Loucy (cell line): ENCODE results near the gene KIF1C.

Source experiments
- H2AFZ ChIP-seq: fragments of 200-600 bp; sonication (generic); 2 replicates; pipeline ENCODE4 v1.6.0; 2016; ENCODE audit warnings: antibody characterized with exemption, mild to moderate bottlenecking, low read length, moderate library complexity
- H3F3A ChIP-seq: fragments of 200-600 bp; 2 replicates; pipeline ENCODE4 v1.6.0; 2016; ENCODE audit warnings: antibody characterized with exemption, low read depth, mild to moderate bottlenecking
- H3K27me3 ChIP-seq: fragments of 200-600 bp; sonication (generic); 2 replicates; pipeline ENCODE4 v1.6.1; 2014; ENCODE audit warnings: low read length, mild to moderate bottlenecking; ENCODE audit not compliant: insufficient read depth, poor library complexity, severe bottlenecking
- H3K36me3 ChIP-seq: fragments of 200-600 bp; sonication (generic); 2 replicates; pipeline ENCODE4 v1.6.1; 2016; ENCODE audit warnings: low read length; ENCODE audit not compliant: insufficient read depth
- H3K4me1 ChIP-seq: fragments of 200-600 bp; sonication (generic); 2 replicates; pipeline ENCODE4 v1.5.1; 2014; ENCODE audit warnings: low read length, mild to moderate bottlenecking; ENCODE audit not compliant: insufficient read depth, poor library complexity, severe bottlenecking
- H3K4me2 ChIP-seq: fragments of 200-600 bp; sonication (generic); 2 replicates; pipeline ENCODE4 v1.6.0; 2014; ENCODE audit warnings: antibody characterized with exemption, low read length, low read depth, mild to moderate bottlenecking; ENCODE audit not compliant: poor library complexity, severe bottlenecking
- H3K4me3 ChIP-seq: fragments of 200-600 bp; sonication (generic); 2 replicates; pipeline ENCODE4 v1.5.1; 2014; ENCODE audit warnings: low read length, mild to moderate bottlenecking, mixed read lengths; ENCODE audit not compliant: poor library complexity, severe bottlenecking
- H3K79me2 ChIP-seq: fragments of 200-600 bp; sonication (generic); 2 replicates; pipeline ENCODE4 v1.6.1; 2014; ENCODE audit warnings: low read length; ENCODE audit not compliant: insufficient read depth
- H3K9ac ChIP-seq: fragments of 200-600 bp; sonication (generic); 2 replicates; pipeline ENCODE4 v1.6.0; 2014; ENCODE audit warnings: mild to moderate bottlenecking, low read depth, low read length, moderate library complexity; ENCODE audit not compliant: poor library complexity, severe bottlenecking
- H3K9me2 ChIP-seq: fragments of 200-600 bp; sonication (generic); replicated peaks from 2 replicates; pipeline ENCODE4 v1.6.1; 2016; ENCODE audit warnings: low read depth, low read length, mixed read lengths
- H3K9me3 ChIP-seq: fragments of 200-600 bp; sonication (generic); 2 replicates; pipeline ENCODE4 v1.6.1; 2014; ENCODE audit warnings: mild to moderate bottlenecking, antibody characterized with exemption, low read length, low read depth; ENCODE audit not compliant: insufficient read depth
- H4K20me1 ChIP-seq: fragments of 200-600 bp; sonication (generic); 2 replicates; pipeline ENCODE4 v1.6.0; 2014; ENCODE audit warnings: antibody characterized with exemption, low read length, mild to moderate bottlenecking; ENCODE audit not compliant: insufficient read depth, poor library complexity, severe bottlenecking
- CTCF ChIP-seq: fragments of 200-600 bp; sonication (generic); conservative IDR thresholded peaks from 2 replicates; pipeline ENCODE4 v1.5.1; 2014; ENCODE audit warnings: mild to moderate bottlenecking, antibody characterized with exemption, low read length
- EZH2phosphoT487 ChIP-seq: fragments of 200-600 bp; IDR thresholded peaks from 2 replicates; pipeline ENCODE4 v1.6.1; 2018; ENCODE audit warnings: antibody characterized with exemption, mild to moderate bottlenecking, moderate library complexity, borderline replicate concordance

The KIF1C gene

GRCh38 chr17:4999430-5000093 is 1.8 kb downstream of the KIF1C start:
- no peaks in the 10 kb centered on the region for H3K9me2 ChIP-seq
- peaks cover 13% of the 10 kb centered on the region; the same call in 1 of the 2 replicates for H3K36me3 ChIP-seq
- no peaks in the 10 kb centered on the region for H4K20me1 ChIP-seq
- H3K79me2 ChIP-seq = peaks cover 22% of the 10 kb centered on the region; the same call in 1 of the 2 replicates
- H3K4me3 ChIP-seq = peak overlapping the region; percentile 88
- H3K9ac ChIP-seq = peak overlapping the region; percentile 69
- H3K9me3 ChIP-seq = no peaks in the 10 kb centered on the region
- peak overlapping the region; percentile 83 for H3K4me2 ChIP-seq
- TF ChIP-seq CTCF (no peak), EZH2phosphoT487 (no peak)
- H3K27me3 ChIP-seq = no peaks in the 10 kb centered on the region
- peaks cover 14% of the 10 kb centered on the region for H3K4me1 ChIP-seq
- no peak overlapping the region for H2AFZ ChIP-seq
- no peaks in the 10 kb centered on the region for H3F3A ChIP-seq

GRCh38 chr17:5000237-5000639 is 2.5 kb downstream of the KIF1C start:
- Histone ChIP-seq H2AFZ (no peak overlapping the region), H3K79me2 (peaks cover 22% of the 10 kb centered on the region; the same call in 1 of the 2 replicates), H3K9me2 (no peaks in the 10 kb centered on the region), H3F3A (no peaks in the 10 kb centered on the region), H3K4me3 (peak overlapping the region; percentile 88), H3K4me2 (peak overlapping the region; percentile 83), H4K20me1 (no peaks in the 10 kb centered on the region), H3K9ac (no peak overlapping the region), H3K27me3 (no peaks in the 10 kb centered on the region), H3K36me3 (peaks cover 20% of the 10 kb centered on the region; the same call in 1 of the 2 replicates), H3K4me1 (peaks cover 14% of the 10 kb centered on the region), H3K9me3 (no peaks in the 10 kb centered on the region)
- TF ChIP-seq CTCF (no peak), EZH2phosphoT487 (no peak)

- Histone ChIP-seq H3K36me3 (peaks cover 31% of the 10 kb centered on the region; the same call in 1 of the 2 replicates), H2AFZ (no peak overlapping the region)
These were observed 4.5 kb downstream of the KIF1C start for GRCh38 chr17:5002121-5002788.

More at GRCh38 chr17:5002121-5002788, 4.5 kb downstream of the KIF1C start:
- no peak overlapping the region for H3K4me3 ChIP-seq
- no peaks in the 10 kb centered on the region for H3K9me3 ChIP-seq
- peaks cover 14% of the 10 kb centered on the region for H3K4me1 ChIP-seq
- H3F3A ChIP-seq = no peaks in the 10 kb centered on the region
- H3K79me2 ChIP-seq = peaks cover 22% of the 10 kb centered on the region; the same call in 1 of the 2 replicates
- H3K9ac ChIP-seq = no peak overlapping the region
- no peak overlapping the region for H3K4me2 ChIP-seq
- no peaks in the 10 kb centered on the region for H3K9me2 ChIP-seq
- TF ChIP-seq CTCF (no peak), EZH2phosphoT487 (no peak)
- no peaks in the 10 kb centered on the region for H3K27me3 ChIP-seq
- H4K20me1 ChIP-seq = no peaks in the 10 kb centered on the region
